HCT116 (cell line): Measurements from ENCODE around the gene SCFD2. TPM values are rescaled to one million over a fixed set of nuclear protein-coding genes. Genes with fewer than 3 reads are reported as not detected.

Source experiments
- ATAC-seq: fragments of 200-7000 bp; cut with Tn5 transposase; 2 replicates; pipeline ENCODE4 v1.9.1; 2020; ENCODE audit warnings: mild to moderate bottlenecking, moderate library complexity
- BruUV-seq: library from RNA; stranded (reverse); fragments of 400-500 nt; replicated peaks from 2 replicates; lab custom pipeline; 2021; lab: Mats Ljungman, UMichigan
- CTCF ChIA-PET: fragments of 300-600 bp; sonication (Branson Sonifier 250); formaldehyde crosslinking; loops from one replicate; lab custom pipeline; 2021; ENCODE audit warnings: antibody characterized with exemption; lab: Charles Lee
- POLR2A ChIA-PET: fragments of 300-600, 350-600 bp; sonication (Branson Sonifier 250); formaldehyde crosslinking; loops from one replicate; lab custom pipeline; 2021; ENCODE audit warnings: antibody characterized with exemption; lab: Charles Lee
- RAD21 ChIA-PET, 2 experiments: fragments of 300-600 bp; sonication (Branson Sonifier 250); formaldehyde crosslinking; loops; one replicate each; lab custom pipeline; 2023; ENCODE audit warnings: low total read pairs in 2 of 2; ENCODE audit not compliant: uncharacterized antibody in 2 of 2, unreplicated experiment in 2 of 2, low non-redundant PET in 1 of 2; lab: Charles Lee
- DNase-seq: peaks from one replicate; pipeline ENCODE4 v3.0.0-alpha.2; 2010; ENCODE audit warnings: low read depth, low spot score
- H2AFZ ChIP-seq: fragments of 200-600 bp; shearing (Covaris generic), sonication (generic); 2 replicates; pipeline ENCODE4 v1.6.1; 2017; ENCODE audit warnings: low read depth, mixed run types, mixed read lengths, antibody characterized with exemption, low read length; ENCODE audit not compliant: poor library complexity, severe bottlenecking
- H3K27ac ChIP-seq: 2 replicates; pipeline ENCODE4 v1.5.1; 2012; ENCODE audit warnings: low read depth, low read length
- H3K27me3 ChIP-seq: fragments of 200-600 bp; sonication (generic); 2 replicates; pipeline ENCODE4 v1.6.1; 2016; ENCODE audit warnings: mixed run types, low read length, mixed read lengths; ENCODE audit not compliant: insufficient read depth
- H3K36me3 ChIP-seq, 2 experiments: fragments of 200-500 bp in 1 of 2; fragments of 200-600 bp in 1 of 2; sonication (Bioruptor generic) in 1 of 2; sonication (generic) in 1 of 2; 2 replicates each; pipeline versions ENCODE4 v1.5.1 to v1.6.1; 2014 to 2016; ENCODE audit warnings: low read length in 2 of 2, inconsistent platforms in 1 of 2, mixed read lengths in 1 of 2, mixed run types in 1 of 2; ENCODE audit not compliant: insufficient read depth in 2 of 2, control insufficient read depth in 1 of 2
- H3K4me1 ChIP-seq, 2 experiments: fragments of 200-600 bp in 1 of 2; sonication (generic) in 1 of 2; 2 replicates each; pipeline versions ENCODE4 v1.5.1 to v1.6.1; 2012 to 2017; ENCODE audit warnings: low read length in 2 of 2, inconsistent platforms in 1 of 2, mild to moderate bottlenecking in 1 of 2, mixed read lengths in 1 of 2, mixed run types in 1 of 2, moderate library complexity in 1 of 2; ENCODE audit not compliant: insufficient read depth in 2 of 2, control insufficient read depth in 1 of 2
- H3K4me2 ChIP-seq: fragments of 200-600 bp; sonication (generic); 2 replicates; pipeline ENCODE4 v1.6.1; 2017; ENCODE audit warnings: mixed run types, low read length, mixed read lengths
- H3K4me3 ChIP-seq, 2 experiments: fragments of 200-600 bp in 1 of 2; sonication (generic) in 1 of 2; replicated peaks in 1 of 2; 2 replicates each; pipeline ENCODE4 v1.5.1; 2011 to 2016; ENCODE audit warnings: low read length in 2 of 2, control low read depth in 1 of 2, low read depth in 1 of 2, mild to moderate bottlenecking in 1 of 2, mixed read lengths in 1 of 2, mixed run types in 1 of 2
- H3K79me2 ChIP-seq: fragments of 200-600 bp; sonication (generic); 2 replicates; pipeline ENCODE4 v1.6.1; 2017; ENCODE audit warnings: mild to moderate bottlenecking, mixed run types, low read length, moderate library complexity, mixed read lengths; ENCODE audit not compliant: insufficient read depth
- H3K9ac ChIP-seq: fragments of 200-600 bp; sonication (generic); 2 replicates; pipeline ENCODE4 v1.6.1; 2016; ENCODE audit warnings: low read length, mixed read lengths
- H3K9me2 ChIP-seq: fragments of 200-600 bp; sonication (generic), shearing (Covaris generic); 2 replicates; pipeline ENCODE4 v1.6.1; 2017; ENCODE audit warnings: mixed run types, mild to moderate bottlenecking, moderate library complexity; ENCODE audit not compliant: insufficient read depth
- H3K9me3 ChIP-seq, 2 experiments: fragments of 200-500 bp in 1 of 2; fragments of 200-600 bp in 1 of 2; sonication (Bioruptor generic) in 1 of 2; sonication (generic) in 1 of 2; 2 replicates each; pipeline ENCODE4 v1.6.1; 2014 to 2017; ENCODE audit warnings: low read length in 2 of 2, mixed read lengths in 2 of 2, inconsistent platforms in 1 of 2, low read depth in 1 of 2, mild to moderate bottlenecking in 1 of 2, mixed run types in 1 of 2, moderate library complexity in 1 of 2; ENCODE audit not compliant: control insufficient read depth in 1 of 2, insufficient read depth in 1 of 2
- H4K20me1 ChIP-seq: fragments of 200-600 bp; sonication (generic), shearing (Covaris generic); 2 replicates; pipeline ENCODE4 v1.6.1; 2017; ENCODE audit warnings: mixed run types, mild to moderate bottlenecking, moderate library complexity; ENCODE audit not compliant: insufficient read depth
- EGR1 ChIP-seq: IDR thresholded peaks from 2 replicates; pipeline ENCODE4 v1.6.1; 2012; ENCODE audit warnings: low read depth
- EZH2 ChIP-seq: fragments of 200-600 bp; sonication (generic); IDR thresholded peaks from 2 replicates; pipeline ENCODE4 v1.6.1; 2017; ENCODE audit warnings: antibody characterized with exemption, mixed run types
- EZH2phosphoT487 ChIP-seq: fragments of 200-600 bp; IDR thresholded peaks from 2 replicates; pipeline ENCODE4 v1.6.1; 2018; ENCODE audit warnings: antibody characterized with exemption, borderline replicate concordance
- FOSL1 ChIP-seq: IDR thresholded peaks from 2 replicates; pipeline ENCODE4 v1.6.1; 2012; ENCODE audit warnings: low read depth
- POLR2A ChIP-seq: IDR thresholded peaks from 2 replicates; pipeline ENCODE4 v1.7.0; 2011; ENCODE audit warnings: borderline replicate concordance; ENCODE audit not compliant: insufficient read depth, insufficient read length; ENCODE audit errors: extremely low read depth
- RAD21 ChIP-seq: IDR thresholded peaks from 2 replicates; pipeline ENCODE4 v1.6.1; 2012; ENCODE audit warnings: low read depth, mild to moderate bottlenecking
- REST ChIP-seq: IDR thresholded peaks from 2 replicates; pipeline ENCODE4 v1.6.1; 2012; ENCODE audit warnings: low read depth
- SP1 ChIP-seq: IDR thresholded peaks from 2 replicates; pipeline ENCODE4 v1.6.1; 2012; ENCODE audit warnings: low read depth
- SRF ChIP-seq: IDR thresholded peaks from 2 replicates; pipeline ENCODE4 v1.6.1; 2012; ENCODE audit warnings: low read depth
- TCF7L2 ChIP-seq: IDR thresholded peaks from 2 replicates; pipeline ENCODE4 v1.7.0; 2011; ENCODE audit warnings: borderline replicate concordance, inconsistent platforms; ENCODE audit not compliant: insufficient read depth, insufficient read length; ENCODE audit errors: extremely low read depth
- ZFX ChIP-seq: fragments of 450-650 bp; IDR thresholded peaks from 2 replicates; pipeline ENCODE4 v1.6.1; 2017
- ZNF274 ChIP-seq: fragments of 200-500 bp; sonication (Bioruptor generic); IDR thresholded peaks from 2 replicates; pipeline ENCODE4 v1.6.1; 2014; ENCODE audit warnings: mild to moderate bottlenecking, low read depth, low read length, inconsistent platforms
- intact Hi-C: fragments of 100-400 bp; cut with micrococcal nuclease; formaldehyde crosslinking; loops from 2 replicates; pipeline ENCODE4 v1.10.0; 2022
- total RNA-seq: library from RNA; stranded (reverse); gene quantifications from one replicate; pipeline ENCODE4 v1.2.1, GENCODE V29; 2021; ENCODE audit not compliant: unreplicated experiment

The SCFD2 gene
- total RNA-seq, 1 experiment from 2014 or later: 13.6 TPM

- TF ChIP-seq FOSL1 (no peak), ZFX (no peak), TCF7L2 (no peak), EZH2 (no peak), POLR2A (no peak), EGR1 (no peak), ZNF274 (no peak), SP1 (no peak), RAD21 (no peak)
- TF ChIP-seq, all 23 proteins: peak for 0
- H4K20me1 ChIP-seq: no peaks in the 10 kb centered on the region
- H3K9me3 ChIP-seq: no peaks in the 10 kb centered on the region
- no peak overlapping the region for H3K4me2 ChIP-seq
- DNase-seq (no peak), ATAC-seq (no peak)
- CTCF ChIA-PET: no interaction called here
- H3K79me2 ChIP-seq: no peaks in the 10 kb centered on the region
- H3K36me3 ChIP-seq: no peaks in the 10 kb centered on the region
- H3K27me3 ChIP-seq: no peaks in the 10 kb centered on the region
- BruUV-seq: no TSS peak
- no peaks in the 10 kb centered on the region for H3K4me1 ChIP-seq
- H3K4me3 ChIP-seq: no peak overlapping the region
- no peak overlapping the region for H2AFZ ChIP-seq
- POLR2A ChIA-PET: no interaction called here
- H3K27ac ChIP-seq: no peak overlapping the region
- no peaks in the 10 kb centered on the region for H3K9me2 ChIP-seq
- H3K9ac ChIP-seq: no peak overlapping the region
- intact Hi-C loops: no loop called here
- RAD21 ChIA-PET: no interaction called here
Measured at GRCh38 chr4:52935317-52935716, 430.5 kb downstream of the SCFD2 start.

- Histone ChIP-seq H3K27ac (no peak overlapping the region), H3K36me3 (no peaks in the 10 kb centered on the region), H2AFZ (no peak overlapping the region), H3K4me2 (no peak overlapping the region), H4K20me1 (no peaks in the 10 kb centered on the region), H3K4me3 (no peak overlapping the region), H3K9ac (no peak overlapping the region), H3K27me3 (no peaks in the 10 kb centered on the region), H3K4me1 (no peaks in the 10 kb centered on the region), H3K9me3 (no peaks in the 10 kb centered on the region), H3K79me2 (no peaks in the 10 kb centered on the region), H3K9me2 (no peaks in the 10 kb centered on the region)
- ChIA-PET RAD21 (no interaction called here), CTCF (no interaction called here), POLR2A (no interaction called here)
- intact Hi-C loops: no loop called here
- no TSS peak for BruUV-seq
- no peak for ATAC-seq
- DNase-seq: no peak
- TF ChIP-seq SRF (no peak), ZFX (no peak), EZH2phosphoT487 (no peak), REST (no peak)
Measured at GRCh38 chr4:52933738-52934137, 432.1 kb downstream of the SCFD2 start.
